Effector memory CD8-positive, alpha-beta T cell (primary cell): Measurements from ENCODE around the gene C2CD4C.
"Not testable (repeated sequence)": the region's sequence is repeated elsewhere in the genome, so short reads cannot be mapped to it uniquely, and the experiment has no call there.

ENCODE experiments used
- ATAC-seq: fragments of 150-1000 bp; cut with Tn5 transposase; replicated peaks from 2 replicates; pipeline ENCODE4 v1.10.0; 2021; ENCODE audit warnings: mild to moderate bottlenecking, moderate library complexity
- DNase-seq, 3 experiments: peaks; one replicate each; pipeline ENCODE4 v3.0.0; 2021
- H3K27ac Mint-ChIP-seq, 2 donors: one replicate each; pipeline ENCODE4 v1.8.0; 2022; ENCODE audit warnings: mild to moderate bottlenecking in 2 of 2, mixed read lengths in 2 of 2, moderate library complexity in 2 of 2
- H3K27me3 Mint-ChIP-seq, 2 donors: one replicate each; pipeline ENCODE4 v1.8.0; 2022; ENCODE audit warnings: mixed read lengths in 2 of 2
- H3K36me3 Mint-ChIP-seq: one replicate; pipeline ENCODE4 v1.8.0; 2022; ENCODE audit warnings: mild to moderate bottlenecking, moderate library complexity, mixed read lengths; ENCODE audit not compliant: insufficient read depth
- H3K4me1 Mint-ChIP-seq, 2 donors: one replicate each; pipeline ENCODE4 v1.8.0; 2022; ENCODE audit warnings: low read depth in 2 of 2, mixed read lengths in 2 of 2
- H3K4me3 Mint-ChIP-seq, 2 donors: one replicate each; pipeline ENCODE4 v1.8.0; 2022; ENCODE audit warnings: mild to moderate bottlenecking in 2 of 2, mixed read lengths in 2 of 2, moderate library complexity in 2 of 2
- H3K9me3 Mint-ChIP-seq, 2 donors: one replicate each; pipeline ENCODE4 v1.8.0; 2022; ENCODE audit warnings: mixed read lengths in 2 of 2

The C2CD4C gene

DNA sequence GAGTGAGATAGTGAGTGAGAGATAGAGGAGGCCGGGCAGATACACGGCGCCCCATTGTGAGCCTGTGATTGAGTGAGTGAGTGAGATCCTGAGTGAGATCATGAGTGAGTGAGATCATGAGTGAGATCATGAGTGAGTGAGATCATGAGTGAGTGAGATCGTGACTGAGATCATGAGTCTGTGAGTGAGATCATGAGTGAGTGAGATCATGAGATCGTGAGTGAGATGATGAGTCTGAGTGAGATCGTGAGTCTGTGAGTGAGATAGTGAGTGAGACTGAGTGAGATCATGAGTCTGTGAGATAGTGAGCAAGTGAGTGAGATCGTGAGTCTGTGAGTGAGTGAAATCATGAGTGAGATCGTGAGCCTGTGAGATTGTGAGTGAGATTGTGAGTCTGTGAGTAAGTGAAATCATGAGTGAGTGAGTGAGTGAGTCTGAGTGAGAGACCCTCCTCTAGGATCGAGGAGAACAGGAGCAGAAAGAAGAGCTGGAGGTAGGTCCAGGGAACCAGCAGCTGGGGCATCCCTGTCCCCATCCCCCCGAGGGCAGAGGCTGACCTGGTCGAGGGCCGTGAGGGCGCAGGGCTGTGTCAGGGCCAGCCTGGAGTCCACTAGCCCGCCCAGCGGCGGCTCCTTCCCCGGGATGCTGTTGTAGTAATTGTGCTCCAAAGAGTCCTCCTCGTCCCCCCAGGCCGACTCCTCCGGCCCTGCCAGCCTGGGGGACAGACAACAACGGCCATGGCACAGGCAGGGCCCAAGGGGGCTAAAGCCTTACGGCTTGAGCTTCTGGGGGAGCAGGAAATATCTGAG is 25.4 kb upstream of the C2CD4C start:
- Mint-ChIP-seq H3K27ac (no peak overlapping the region), H3K4me3 (no peak overlapping the region), H3K4me1 (no peaks in the 10 kb centered on the region)

DNA sequence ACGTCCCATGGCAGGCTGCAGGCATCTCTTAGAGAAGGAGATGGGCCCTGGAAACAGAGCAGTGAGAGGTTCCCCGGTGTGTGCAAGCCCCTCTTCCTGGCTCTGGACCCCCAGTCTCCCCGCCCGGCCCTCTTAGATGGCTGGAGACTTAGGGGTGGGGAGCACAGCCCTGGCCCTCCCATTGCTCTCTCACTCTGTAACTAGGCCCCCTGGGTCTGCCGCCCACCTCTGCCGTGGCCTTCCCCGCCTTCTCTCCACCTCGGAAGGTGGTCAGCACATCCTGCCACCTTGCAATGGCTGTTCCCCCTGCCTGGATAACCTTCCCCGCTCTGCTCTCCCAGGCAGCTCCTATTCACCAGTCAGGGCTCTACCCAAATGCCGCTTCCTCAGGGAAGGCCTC is 21.8 kb upstream of the C2CD4C start:
- no peak for ATAC-seq
- Mint-ChIP-seq H3K4me1 (no peaks in the 10 kb centered on the region), H3K36me3 (peaks cover 2% of the 10 kb centered on the region), H3K4me3 (no peak overlapping the region), H3K27ac (no peak overlapping the region), H3K9me3 (peaks cover 0 to 4% of the 10 kb centered on the region in 2 donors), H3K27me3 (no peaks in the 10 kb centered on the region)
- no peak for DNase-seq

More for the DNA sequence above, 25.4 kb upstream of the C2CD4C start:
- H3K36me3 Mint-ChIP-seq = no peaks in the 10 kb centered on the region
- ATAC-seq (no peak), DNase-seq (no peak)
- peaks cover 0 to 4% of the 10 kb centered on the region in 2 donors for H3K9me3 Mint-ChIP-seq
- H3K27me3 Mint-ChIP-seq = peaks cover 12 to 19% of the 10 kb centered on the region in 2 donors

DNA sequence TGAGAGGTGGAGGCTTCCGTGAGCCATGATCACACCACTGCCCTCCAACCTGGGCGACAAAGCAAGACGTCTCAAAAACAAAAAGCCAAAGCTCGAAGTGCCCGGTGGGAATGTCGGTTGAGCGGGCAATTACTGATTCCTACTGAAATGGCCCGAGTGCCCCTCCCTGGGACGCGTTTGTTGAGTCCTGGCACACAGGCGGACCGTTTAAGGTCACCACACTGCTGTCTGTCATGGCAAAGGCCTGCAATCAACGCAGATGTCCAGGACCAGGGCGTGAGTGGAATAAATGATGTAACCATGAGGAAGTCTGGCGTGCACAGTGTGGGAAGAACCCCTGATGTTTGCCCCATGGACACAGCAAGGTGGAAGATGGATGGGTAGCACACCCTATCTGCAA is 19.2 kb upstream of the C2CD4C start:
- ATAC-seq (no peak), DNase-seq (no peak)
- H3K4me3 Mint-ChIP-seq = no peak overlapping the region
- H3K4me1 Mint-ChIP-seq = no peaks in the 10 kb centered on the region
- peaks cover 2% of the 10 kb centered on the region for H3K36me3 Mint-ChIP-seq
- H3K9me3 Mint-ChIP-seq = peaks cover 0 to 4% of the 10 kb centered on the region in 2 donors
- no peak overlapping the region for H3K27ac Mint-ChIP-seq
- H3K27me3 Mint-ChIP-seq = no peaks in the 10 kb centered on the region

DNA sequence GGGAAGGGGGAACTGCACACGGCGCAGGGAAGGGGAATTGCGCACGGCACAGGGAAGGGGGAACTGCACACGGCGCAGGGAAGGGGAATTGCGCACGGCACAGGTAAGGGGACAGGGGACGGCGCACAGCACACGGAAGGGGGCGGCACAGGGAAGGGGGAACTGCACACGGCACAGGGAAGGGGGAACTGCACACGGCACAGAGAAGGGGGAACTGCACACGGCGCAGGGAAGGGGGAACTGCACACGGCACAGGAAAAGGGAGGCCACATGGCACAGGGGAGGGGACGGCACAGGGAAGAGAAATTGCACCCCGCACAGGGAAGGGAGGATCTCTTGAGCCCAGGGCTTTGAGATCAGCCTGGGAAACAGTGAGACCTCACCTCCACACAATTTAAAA is 18.7 kb upstream of the C2CD4C start:
- H3K4me1 Mint-ChIP-seq, H3K36me3 Mint-ChIP-seq, ATAC-seq, H3K27me3 Mint-ChIP-seq, H3K4me3 Mint-ChIP-seq, H3K27ac Mint-ChIP-seq, DNase-seq, H3K9me3 Mint-ChIP-seq: not testable (repeated sequence)

DNA sequence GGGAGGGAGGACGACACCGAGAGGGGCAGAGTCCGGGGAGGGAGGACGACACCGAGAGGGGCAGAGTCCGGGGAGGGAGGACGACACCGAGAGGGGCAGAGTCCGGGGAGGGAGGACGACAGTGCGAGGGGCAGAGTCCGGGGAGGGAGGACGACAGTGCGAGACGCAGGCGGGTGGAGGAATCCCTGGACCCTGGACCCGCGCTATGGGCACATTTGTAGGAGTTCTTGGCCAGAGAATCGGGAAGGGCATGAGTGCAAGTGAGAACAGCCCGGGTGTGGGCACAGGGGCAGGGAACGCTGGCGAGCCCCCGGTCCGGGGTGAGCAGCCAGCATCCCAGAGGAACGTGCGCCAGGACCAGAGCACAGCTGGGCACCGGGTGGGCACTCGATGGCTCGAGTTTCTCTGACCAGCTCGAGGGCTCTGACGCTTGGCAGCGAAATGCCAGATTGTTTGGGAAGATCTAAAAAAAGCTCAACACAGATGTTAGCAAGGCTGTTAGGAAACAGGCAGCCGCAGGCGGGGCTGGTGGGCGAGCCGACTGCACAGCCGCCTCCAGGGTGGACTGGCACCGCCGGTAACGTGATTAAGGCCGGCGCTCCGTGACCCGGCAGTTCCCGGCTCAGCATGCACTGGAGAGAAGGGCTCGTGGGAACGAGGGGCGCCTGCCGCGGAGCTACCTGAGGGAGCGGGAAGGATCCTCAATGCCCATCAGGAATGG is 17.9 kb upstream of the C2CD4C start:
- H3K4me3 Mint-ChIP-seq = no peak overlapping the region
- peaks cover 2% of the 10 kb centered on the region for H3K36me3 Mint-ChIP-seq
- peaks cover 0 to 4% of the 10 kb centered on the region in 2 donors for H3K9me3 Mint-ChIP-seq
- H3K4me1 Mint-ChIP-seq = no peaks in the 10 kb centered on the region
- no peak for ATAC-seq
- no peaks in the 10 kb centered on the region for H3K27me3 Mint-ChIP-seq
- no peak for DNase-seq
- H3K27ac Mint-ChIP-seq = no peak overlapping the region

GRCh38 chr19:425056-425455 is 16.1 kb upstream of the C2CD4C start:
- no peaks in the 10 kb centered on the region for H3K27me3 Mint-ChIP-seq
- H3K4me3 Mint-ChIP-seq = no peak overlapping the region

GRCh38 chr19:424546-424945 is 15.6 kb upstream of the C2CD4C start:
- Mint-ChIP-seq H3K27ac (no peak overlapping the region), H3K27me3 (no peaks in the 10 kb centered on the region), H3K4me1 (no peaks in the 10 kb centered on the region), H3K9me3 (no peaks in the 10 kb centered on the region), H3K36me3 (peaks cover 2% of the 10 kb centered on the region), H3K4me3 (no peak overlapping the region)
- ATAC-seq (no peak), DNase-seq (no peak)

More at GRCh38 chr19:425056-425455, 16.1 kb upstream of the C2CD4C start:
- peaks cover 2% of the 10 kb centered on the region for H3K36me3 Mint-ChIP-seq
- DNase-seq (no peak), ATAC-seq (no peak)
- no peak overlapping the region for H3K27ac Mint-ChIP-seq
- H3K9me3 Mint-ChIP-seq = no peaks in the 10 kb centered on the region
- H3K4me1 Mint-ChIP-seq = no peaks in the 10 kb centered on the region

DNA sequence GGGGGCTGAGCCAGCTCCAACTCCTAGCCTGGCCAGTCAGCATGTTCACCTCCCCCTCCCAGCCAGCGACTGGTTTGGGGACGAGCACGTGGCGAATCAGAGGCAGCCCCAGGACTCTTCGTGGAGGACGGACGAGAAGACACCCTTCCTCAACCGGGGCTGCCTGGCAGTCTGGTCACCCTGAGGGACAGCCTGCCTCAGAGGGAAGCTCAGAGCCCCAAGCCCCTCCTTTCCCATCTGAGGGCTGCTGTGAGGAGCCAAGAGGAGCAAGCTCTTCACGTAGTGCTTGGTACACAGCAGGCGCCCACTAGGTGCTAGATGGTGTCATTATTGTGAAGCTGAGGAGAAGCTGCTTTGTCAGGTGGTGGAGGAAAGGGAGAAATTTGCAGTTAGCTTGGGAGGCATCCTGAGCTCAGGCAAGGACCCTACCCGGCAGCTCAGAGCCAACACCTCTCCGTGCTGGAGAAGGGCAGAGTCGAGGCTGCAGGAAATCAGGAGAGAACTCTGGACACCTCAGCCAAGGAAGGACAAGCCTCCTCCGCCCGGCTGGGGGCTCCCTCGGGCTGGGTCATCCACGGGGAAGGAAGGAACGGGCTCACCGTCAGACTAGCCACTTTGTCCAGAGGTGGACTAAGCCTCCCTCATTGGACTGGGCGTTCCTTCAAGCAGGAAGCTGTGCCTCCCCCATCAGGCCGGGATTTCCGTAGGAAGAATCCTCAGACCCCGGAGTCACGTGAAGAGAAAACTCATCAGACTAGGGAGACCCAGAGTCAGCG is 14.9 kb upstream of the C2CD4C start:
- DNase-seq (no peak), ATAC-seq (no peak)
- Mint-ChIP-seq H3K4me1 (no peaks in the 10 kb centered on the region), H3K36me3 (peaks cover 2% of the 10 kb centered on the region), H3K4me3 (no peak overlapping the region), H3K27me3 (no peaks in the 10 kb centered on the region), H3K27ac (no peak overlapping the region), H3K9me3 (no peaks in the 10 kb centered on the region)

DNA sequence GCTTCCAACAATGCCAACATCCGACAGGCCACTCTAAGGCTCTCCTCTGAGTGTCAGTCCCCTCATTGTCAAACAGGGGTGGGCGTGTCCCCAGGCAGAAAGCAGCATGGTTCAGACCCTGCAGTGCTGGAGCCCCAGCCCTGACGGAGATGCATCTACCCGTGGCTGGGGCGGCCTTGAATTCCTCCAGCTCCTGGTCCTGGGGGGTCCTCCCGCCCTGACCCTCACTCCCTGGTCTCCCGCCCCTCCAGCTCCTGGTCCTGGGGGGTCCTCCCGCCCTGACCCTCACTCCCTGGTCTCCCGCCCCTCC is 13.9 kb upstream of the C2CD4C start:
- H3K27me3 Mint-ChIP-seq, H3K4me1 Mint-ChIP-seq, H3K27ac Mint-ChIP-seq, H3K9me3 Mint-ChIP-seq, ATAC-seq, DNase-seq, H3K36me3 Mint-ChIP-seq, H3K4me3 Mint-ChIP-seq: not testable (repeated sequence)

DNA sequence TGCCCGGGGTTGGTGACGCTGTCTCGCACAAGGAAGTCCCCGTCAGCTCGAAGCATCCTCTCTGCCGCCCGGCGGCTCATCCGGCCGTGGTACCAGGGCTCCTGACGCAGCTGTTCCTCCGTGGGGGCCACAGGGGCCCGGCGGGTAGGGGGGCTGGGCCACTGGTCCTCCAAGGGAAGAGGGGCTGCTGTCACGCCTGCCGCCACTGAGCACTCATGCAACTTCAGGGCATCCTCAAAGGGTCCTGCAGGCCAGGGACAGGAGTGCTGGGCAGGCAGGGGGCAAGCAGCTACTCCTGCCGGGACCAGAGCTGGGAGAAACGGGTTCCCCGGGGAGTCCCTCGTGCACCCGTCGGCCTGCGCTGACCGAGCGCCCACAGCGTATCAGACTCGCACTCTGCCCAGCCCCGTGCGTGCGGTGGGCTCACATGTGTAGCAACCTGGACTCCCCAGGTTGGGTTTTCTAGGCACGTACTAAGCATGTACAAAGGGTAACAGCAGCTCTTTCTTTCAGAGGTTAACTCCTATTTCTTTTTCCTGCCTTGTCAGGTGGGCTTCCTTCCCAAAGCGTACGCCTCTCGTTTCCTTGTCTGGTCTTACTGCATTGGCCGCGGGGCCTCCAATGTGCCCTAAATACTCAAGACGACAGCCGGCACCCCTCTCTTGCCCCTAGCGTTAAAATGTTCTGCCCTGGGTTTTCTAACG is 13.4 kb upstream of the C2CD4C start:
- H3K4me3 Mint-ChIP-seq = no peak overlapping the region
- no peaks in the 10 kb centered on the region for H3K36me3 Mint-ChIP-seq
- DNase-seq = no peak
- no peaks in the 10 kb centered on the region for H3K27me3 Mint-ChIP-seq
- no peak for ATAC-seq
- H3K9me3 Mint-ChIP-seq = no peaks in the 10 kb centered on the region
- no peaks in the 10 kb centered on the region for H3K4me1 Mint-ChIP-seq
- H3K27ac Mint-ChIP-seq = no peak overlapping the region

DNA sequence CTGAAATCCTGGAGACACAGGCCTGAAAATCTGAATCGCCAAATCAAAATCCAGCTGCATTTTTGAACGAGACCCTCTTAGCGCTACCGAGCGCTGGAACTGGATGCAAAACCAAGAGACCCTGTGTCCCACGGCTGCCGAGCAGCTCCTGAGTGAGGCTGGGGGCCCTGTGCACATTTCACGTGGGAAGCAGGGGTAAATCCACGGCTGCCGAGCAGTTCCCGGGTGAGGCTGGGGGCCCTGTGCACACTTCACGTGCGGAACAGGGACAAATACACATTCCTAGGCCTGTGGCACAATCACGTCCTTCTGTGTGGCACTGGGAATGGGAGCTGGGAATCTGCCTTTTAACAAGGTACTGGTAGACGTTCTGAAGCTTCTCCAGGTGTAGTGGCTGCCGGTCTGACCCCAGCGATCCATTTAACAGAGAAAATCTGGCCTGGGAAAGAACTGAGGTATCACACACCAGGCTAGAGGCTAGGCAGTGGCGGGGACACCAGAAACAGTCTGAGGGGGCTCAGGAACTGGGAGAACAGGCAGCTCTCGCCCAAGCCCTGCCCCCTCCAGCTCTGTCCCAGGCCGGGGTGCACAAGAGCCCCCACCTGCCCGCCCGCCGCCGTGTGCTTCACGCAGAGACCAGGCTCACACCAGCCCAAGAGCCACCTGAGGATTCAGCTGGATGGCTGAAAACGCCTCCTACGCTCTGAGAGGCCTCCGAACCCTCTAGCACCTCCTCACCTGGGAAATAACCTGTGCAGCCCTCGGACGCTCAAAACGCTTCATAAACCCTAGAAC is 11.0 kb upstream of the C2CD4C start:
- ATAC-seq = no peak

GRCh38 chr19:418761-419671 is 10.1 kb upstream of the C2CD4C start:
- Mint-ChIP-seq H3K4me1 (no peaks in the 10 kb centered on the region), H3K9me3 (no peaks in the 10 kb centered on the region), H3K4me3 (no peak overlapping the region), H3K27me3 (no peaks in the 10 kb centered on the region), H3K27ac (no peak overlapping the region), H3K36me3 (no peaks in the 10 kb centered on the region)
- DNase-seq = no peak
- ATAC-seq = no peak

More for the DNA sequence above, 11.0 kb upstream of the C2CD4C start:
- no peak overlapping the region for H3K4me3 Mint-ChIP-seq
- no peaks in the 10 kb centered on the region for H3K36me3 Mint-ChIP-seq
- H3K4me1 Mint-ChIP-seq = no peaks in the 10 kb centered on the region
- H3K27me3 Mint-ChIP-seq = no peaks in the 10 kb centered on the region
- H3K9me3 Mint-ChIP-seq = no peaks in the 10 kb centered on the region
- no peak for DNase-seq
- H3K27ac Mint-ChIP-seq = no peak overlapping the region
